ENCODE results near the gene ECT2L. TPM values are rescaled to one million over a fixed set of nuclear protein-coding genes. Genes with fewer than 3 reads are reported as not detected.

ECT2L gene
- total RNA-seq, 1 donor from 2014 or later: not detected

GRCh38 chr6:138814179-138814834 lies 18.4 kb downstream of the ECT2L start:
- no peak overlapping the region for H3K27ac Mint-ChIP-seq (ENCODE audit: unreplicated experiment)

GRCh38 chr6:138815221-138815620 lies 19.3 kb downstream of the ECT2L start:
- Mint-ChIP-seq H3K4me1 (ENCODE audit: unreplicated experiment) (peaks cover 12% of the 10 kb centered on the region), H3K4me3 (ENCODE audit: unreplicated experiment) (no peak overlapping the region), H3K36me3 (ENCODE audit: low read depth, unreplicated experiment) (no peaks in the 10 kb centered on the region), H3K27me3 (ENCODE audit: unreplicated experiment) (no peaks in the 10 kb centered on the region), H3K27ac (ENCODE audit: unreplicated experiment) (no peak overlapping the region), H3K9me3 (ENCODE audit: unreplicated experiment) (no peaks in the 10 kb centered on the region)
- no peak for TF ChIP-seq CTCF (IDR thresholded peaks at IDR 0.05; ENCODE audit: unreplicated experiment)
- DNase-seq (ENCODE audit: low spot score): no peak

More at GRCh38 chr6:138814179-138814834, 18.4 kb downstream of the ECT2L start:
- TF ChIP-seq CTCF (IDR thresholded peaks at IDR 0.05; ENCODE audit: unreplicated experiment): no peak
- Mint-ChIP-seq H3K27me3 (ENCODE audit: unreplicated experiment) (no peaks in the 10 kb centered on the region), H3K4me3 (ENCODE audit: unreplicated experiment) (no peak overlapping the region), H3K9me3 (ENCODE audit: unreplicated experiment) (no peaks in the 10 kb centered on the region), H3K36me3 (ENCODE audit: low read depth, unreplicated experiment) (no peaks in the 10 kb centered on the region), H3K4me1 (ENCODE audit: unreplicated experiment) (peaks cover 10% of the 10 kb centered on the region)
- DNase-seq (ENCODE audit: low spot score): no peak

GRCh38 chr6:138815797-138816528 lies 20.1 kb downstream of the ECT2L start:
- Mint-ChIP-seq H3K27me3 (ENCODE audit: unreplicated experiment) (no peaks in the 10 kb centered on the region), H3K9me3 (ENCODE audit: unreplicated experiment) (no peaks in the 10 kb centered on the region), H3K27ac (ENCODE audit: unreplicated experiment) (no peak overlapping the region), H3K36me3 (ENCODE audit: low read depth, unreplicated experiment) (no peaks in the 10 kb centered on the region), H3K4me1 (ENCODE audit: unreplicated experiment) (peaks cover 12% of the 10 kb centered on the region), H3K4me3 (ENCODE audit: unreplicated experiment) (no peak overlapping the region)
- no peak for DNase-seq (ENCODE audit: low spot score)
- TF ChIP-seq CTCF (IDR thresholded peaks at IDR 0.05; ENCODE audit: unreplicated experiment): peak; percentile 65

- Mint-ChIP-seq H3K27ac (ENCODE audit: unreplicated experiment) (peak overlapping the region; percentile 18), H3K4me1 (ENCODE audit: unreplicated experiment) (peaks cover 12% of the 10 kb centered on the region), H3K27me3 (ENCODE audit: unreplicated experiment) (no peaks in the 10 kb centered on the region), H3K4me3 (ENCODE audit: unreplicated experiment) (no peak overlapping the region), H3K36me3 (ENCODE audit: low read depth, unreplicated experiment) (no peaks in the 10 kb centered on the region), H3K9me3 (ENCODE audit: unreplicated experiment) (no peaks in the 10 kb centered on the region)
- TF ChIP-seq CTCF (IDR thresholded peaks at IDR 0.05; ENCODE audit: unreplicated experiment): no peak
- DNase-seq (ENCODE audit: low spot score): no peak
Measured at GRCh38 chr6:138817799-138818198, 21.9 kb downstream of the ECT2L start.

All from endothelial cell (in vitro differentiated cells).